ENCODE results near the gene HIF1A. TPM values are rescaled to one million over a fixed set of nuclear protein-coding genes. Genes with fewer than 3 reads are reported as not detected.

The HIF1A gene
- total and polyA plus RNA-seq, 2 of the 13 experiments (the other 11 are each of a cell fraction or from before 2014, with no cell fraction given) = 41.0 to 126 TPM

- TF ChIP-seq RORA (CRISPR knock-in tag; IDR thresholded peaks at IDR 0.05) (no peak), MAZ (IDR thresholded peaks at IDR 0.05; ENCODE audit: borderline replicate concordance, low read depth, low read length) (no peak), MAZ (CRISPR knock-in tag; IDR thresholded peaks at IDR 0.05; ENCODE audit: low read depth) (no peak; the same call in 1 of the 2 replicates), DPF2 (CRISPR knock-in tag; IDR thresholded peaks at IDR 0.05; ENCODE audit: borderline replicate concordance, low read depth) (no peak), ZNF350 (CRISPR knock-in tag; IDR thresholded peaks at IDR 0.05; ENCODE audit: borderline replicate concordance, low read depth) (peak; percentile 76; the same call in 1 of the 2 replicates), SETDB1 (CRISPR knock-in tag; IDR thresholded peaks at IDR 0.05; ENCODE audit: borderline replicate concordance) (no peak), ZSCAN25 (CRISPR knock-in tag; IDR thresholded peaks at IDR 0.05) (no peak), IKZF4 (CRISPR knock-in tag; IDR thresholded peaks at IDR 0.05; ENCODE audit: borderline replicate concordance, low read depth, not compliant biosample characterization) (no peak), ZBTB26 (CRISPR knock-in tag; IDR thresholded peaks at IDR 0.05; ENCODE audit: borderline replicate concordance) (no peak), POLR2AphosphoS5 (IDR thresholded peaks at IDR 0.05; ENCODE audit: low read depth, low read length) (peak; percentile 91), ZSCAN22 (CRISPR knock-in tag; IDR thresholded peaks at IDR 0.05) (no peak), ZNF740 (CRISPR knock-in tag; IDR thresholded peaks at IDR 0.05) (no peak), CBFB (CRISPR knock-in tag; IDR thresholded peaks at IDR 0.05) (no peak), MED8 (CRISPR knock-in tag; IDR thresholded peaks at IDR 0.05; ENCODE audit: insufficient replicate concordance) (no peak), SRSF1 (optimal IDR thresholded peaks at IDR 0.05; ENCODE audit: low read depth, low read length) (no peak)
- TF ChIP-seq, protein P1, sequence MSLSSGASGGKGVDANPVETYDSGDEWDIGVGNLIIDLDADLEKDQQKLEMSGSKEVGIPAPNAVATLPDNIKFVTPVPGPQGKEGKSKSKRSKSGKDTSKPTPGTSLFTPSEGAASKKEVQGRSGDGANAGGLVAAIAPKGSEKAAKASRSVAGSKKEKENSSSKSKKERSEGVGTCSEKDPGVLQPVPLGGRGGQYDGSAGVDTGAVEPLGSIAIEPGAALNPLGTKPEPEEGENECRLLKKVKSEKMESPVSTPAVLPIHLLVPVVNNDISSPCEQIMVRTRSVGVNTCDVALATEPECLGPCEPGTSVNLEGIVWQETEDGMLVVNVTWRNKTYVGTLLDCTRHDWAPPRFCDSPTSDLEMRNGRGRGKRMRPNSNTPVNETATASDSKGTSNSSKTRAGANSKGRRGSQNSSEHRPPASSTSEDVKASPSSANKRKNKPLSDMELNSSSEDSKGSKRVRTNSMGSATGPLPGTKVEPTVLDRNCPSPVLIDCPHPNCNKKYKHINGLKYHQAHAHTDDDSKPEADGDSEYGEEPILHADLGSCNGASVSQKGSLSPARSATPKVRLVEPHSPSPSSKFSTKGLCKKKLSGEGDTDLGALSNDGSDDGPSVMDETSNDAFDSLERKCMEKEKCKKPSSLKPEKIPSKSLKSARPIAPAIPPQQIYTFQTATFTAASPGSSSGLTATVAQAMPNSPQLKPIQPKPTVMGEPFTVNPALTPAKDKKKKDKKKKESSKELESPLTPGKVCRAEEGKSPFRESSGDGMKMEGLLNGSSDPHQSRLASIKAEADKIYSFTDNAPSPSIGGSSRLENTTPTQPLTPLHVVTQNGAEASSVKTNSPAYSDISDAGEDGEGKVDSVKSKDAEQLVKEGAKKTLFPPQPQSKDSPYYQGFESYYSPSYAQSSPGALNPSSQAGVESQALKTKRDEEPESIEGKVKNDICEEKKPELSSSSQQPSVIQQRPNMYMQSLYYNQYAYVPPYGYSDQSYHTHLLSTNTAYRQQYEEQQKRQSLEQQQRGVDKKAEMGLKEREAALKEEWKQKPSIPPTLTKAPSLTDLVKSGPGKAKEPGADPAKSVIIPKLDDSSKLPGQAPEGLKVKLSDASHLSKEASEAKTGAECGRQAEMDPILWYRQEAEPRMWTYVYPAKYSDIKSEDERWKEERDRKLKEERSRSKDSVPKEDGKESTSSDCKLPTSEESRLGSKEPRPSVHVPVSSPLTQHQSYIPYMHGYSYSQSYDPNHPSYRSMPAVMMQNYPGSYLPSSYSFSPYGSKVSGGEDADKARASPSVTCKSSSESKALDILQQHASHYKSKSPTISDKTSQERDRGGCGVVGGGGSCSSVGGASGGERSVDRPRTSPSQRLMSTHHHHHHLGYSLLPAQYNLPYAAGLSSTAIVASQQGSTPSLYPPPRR (CRISPR knock-in tag; IDR thresholded peaks at IDR 0.05; ENCODE audit: borderline replicate concordance) = no peak
- TF ChIP-seq, protein P2, sequence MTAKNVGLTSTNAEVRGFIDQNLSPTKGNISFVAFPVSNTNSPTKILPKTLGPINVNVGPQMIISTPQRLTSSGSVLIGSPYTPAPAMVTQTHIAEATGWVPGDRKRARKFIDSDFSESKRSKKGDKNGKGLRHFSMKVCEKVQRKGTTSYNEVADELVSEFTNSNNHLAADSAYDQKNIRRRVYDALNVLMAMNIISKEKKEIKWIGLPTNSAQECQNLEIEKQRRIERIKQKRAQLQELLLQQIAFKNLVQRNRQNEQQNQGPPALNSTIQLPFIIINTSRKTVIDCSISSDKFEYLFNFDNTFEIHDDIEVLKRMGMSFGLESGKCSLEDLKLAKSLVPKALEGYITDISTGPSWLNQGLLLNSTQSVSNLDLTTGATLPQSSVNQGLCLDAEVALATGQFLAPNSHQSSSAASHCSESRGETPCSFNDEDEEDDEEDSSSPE (CRISPR knock-in tag; IDR thresholded peaks at IDR 0.05) = no peak; the same call in 1 of the 2 replicates
- TF ChIP-seq, protein P3, sequence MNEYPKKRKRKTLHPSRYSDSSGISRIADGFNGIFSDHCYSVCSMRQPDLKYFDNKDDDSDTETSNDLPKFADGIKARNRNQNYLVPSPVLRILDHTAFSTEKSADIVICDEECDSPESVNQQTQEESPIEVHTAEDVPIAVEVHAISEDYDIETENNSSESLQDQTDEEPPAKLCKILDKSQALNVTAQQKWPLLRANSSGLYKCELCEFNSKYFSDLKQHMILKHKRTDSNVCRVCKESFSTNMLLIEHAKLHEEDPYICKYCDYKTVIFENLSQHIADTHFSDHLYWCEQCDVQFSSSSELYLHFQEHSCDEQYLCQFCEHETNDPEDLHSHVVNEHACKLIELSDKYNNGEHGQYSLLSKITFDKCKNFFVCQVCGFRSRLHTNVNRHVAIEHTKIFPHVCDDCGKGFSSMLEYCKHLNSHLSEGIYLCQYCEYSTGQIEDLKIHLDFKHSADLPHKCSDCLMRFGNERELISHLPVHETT (CRISPR knock-in tag; conservative IDR thresholded peaks at IDR 0.05) = no peak; the same call in 1 of the 2 replicates
Measured at GRCh38 chr14:61761959-61762786, 66.9 kb downstream of the HIF1A start, which contains the start of gene SNAPC1 (continued).

Measured in HepG2 (cell line).